Natural killer cell (primary cell): Measurements from ENCODE around the gene EOLA1. TPM values are rescaled to one million over a fixed set of nuclear protein-coding genes. Genes with fewer than 3 reads are reported as not detected.
"Not testable (repeated sequence)": the region's sequence is repeated elsewhere in the genome, so short reads cannot be mapped to it uniquely, and the experiment has no call there.

Experiments
- ATAC-seq, 3 donors: fragments of 150-1000 bp in 2 of 3; fragments of 200-7000 bp in 1 of 3; cut with Tn5 transposase; 1 replicate in 1 of 3; 2 replicates in 2 of 3; pipeline ENCODE4 v1.10.0; 2021; ENCODE audit warnings: mild to moderate bottlenecking in 2 of 3, moderate library complexity in 2 of 3
- DNase-seq, 2 donors: peaks; one replicate each; pipeline versions ENCODE4 v3.0.0 to v3.0.0-alpha.2; 2013 to 2021; ENCODE audit warnings: mixed read lengths in 1 of 2
- H3K27ac ChIP-seq: one replicate; pipeline ENCODE4 v1.5.1; 2013; ENCODE audit warnings: mild to moderate bottlenecking, low read length
- H3K27me3 ChIP-seq: one replicate; pipeline ENCODE4 v1.6.1; 2013; ENCODE audit warnings: low read length; ENCODE audit not compliant: control insufficient read depth, insufficient read depth
- H3K36me3 ChIP-seq: one replicate; pipeline ENCODE4 v1.6.1; 2013; ENCODE audit warnings: low read length; ENCODE audit not compliant: control insufficient read depth, insufficient read depth
- H3K4me1 ChIP-seq: one replicate; pipeline ENCODE4 v1.6.1; 2013; ENCODE audit warnings: low read length; ENCODE audit not compliant: control insufficient read depth, insufficient read depth
- H3K4me3 ChIP-seq: one replicate; pipeline ENCODE4 v1.5.1; 2013; ENCODE audit warnings: low read length
- H3K9me3 ChIP-seq: one replicate; pipeline ENCODE4 v1.6.1; 2013; ENCODE audit warnings: low read length; ENCODE audit not compliant: control insufficient read depth, insufficient read depth
- H3K27ac Mint-ChIP-seq, 2 donors: one replicate each; pipeline ENCODE4 v1.8.0; 2022; ENCODE audit warnings: mild to moderate bottlenecking in 2 of 2, mixed read lengths in 2 of 2, moderate library complexity in 1 of 2
- H3K27me3 Mint-ChIP-seq, 2 donors: one replicate each; pipeline ENCODE4 v1.8.0; 2022; ENCODE audit warnings: low read depth in 2 of 2, mixed read lengths in 2 of 2
- H3K36me3 Mint-ChIP-seq: one replicate; pipeline ENCODE4 v1.8.0; 2022; ENCODE audit warnings: mixed read lengths
- H3K4me1 Mint-ChIP-seq, 2 donors: one replicate each; pipeline ENCODE4 v1.8.0; 2022; ENCODE audit warnings: mixed read lengths in 2 of 2
- H3K4me3 Mint-ChIP-seq: one replicate; pipeline ENCODE4 v1.8.0; 2022; ENCODE audit warnings: mild to moderate bottlenecking, moderate library complexity, mixed read lengths
- H3K9me3 Mint-ChIP-seq, 2 donors: one replicate each; pipeline ENCODE4 v1.8.0; 2022; ENCODE audit warnings: mixed read lengths in 2 of 2
- CTCF ChIP-seq: fragments of 200-600 bp; IDR thresholded peaks from one replicate; pipeline ENCODE4 v1.8.0; 2022; ENCODE audit warnings: antibody characterized with exemption
- WGBS: methylation state at CpG from one replicate; pipeline ENCODE4 v1.1.7; 2013; ENCODE audit warnings: missing lambda C conversion rate; ENCODE audit not compliant: insufficient coverage; 5-methylcytosine and 5-hydroxymethylcytosine counted together
- intact Hi-C: fragments of 100-400 bp; cut with micrococcal nuclease; formaldehyde crosslinking; loops from one replicate; pipeline ENCODE4 v1.14.2; 2022
- total RNA-seq, 4 donors: library from RNA; stranded (reverse); fragments of 120-200 nt in 1 of 4; gene quantifications; one replicate each; pipeline versions ENCODE4 v1.2.3 to v1.2.4, GENCODE V29; 2013 to 2022

The EOLA1 gene
- total RNA-seq, 3 donors from 2014 or later (not counting 1 experiment from before 2014, with no cell fraction given): 26.4 to 37.6 (median 36.7) TPM

GRCh38 chrX:149497626-149498025 is 43.2 kb upstream of the EOLA1 start:
- H3K9me3 ChIP-seq: no peaks in the 10 kb centered on the region
- peak overlapping the region; percentile 21 for H3K4me3 Mint-ChIP-seq
- TF ChIP-seq CTCF: no peak
- H3K9me3 Mint-ChIP-seq: no peaks in the 10 kb centered on the region
- H3K36me3 ChIP-seq: peaks cover 91% of the 10 kb centered on the region
- no peak overlapping the region for H3K4me3 ChIP-seq
- no peak for DNase-seq
- peaks cover 29 to 35% of the 10 kb centered on the region in 2 donors for H3K4me1 Mint-ChIP-seq
- H3K27me3 Mint-ChIP-seq: no peaks in the 10 kb centered on the region
- WGBS: 100% methylated on average over 1 of the region's 2 CpGs
- peaks cover 23% of the 10 kb centered on the region for H3K4me1 ChIP-seq
- peak overlapping the region in 1 of 2 donors; percentile 27 for H3K27ac Mint-ChIP-seq
- no peak overlapping the region for H3K27ac ChIP-seq
- peaks cover 8% of the 10 kb centered on the region for H3K36me3 Mint-ChIP-seq
- intact Hi-C loops: no loop called here
- no peaks in the 10 kb centered on the region for H3K27me3 ChIP-seq
- ATAC-seq: no peak

- Histone ChIP-seq H3K27ac (no peak overlapping the region), H3K9me3 (no peaks in the 10 kb centered on the region), H3K4me1 (peaks cover 34% of the 10 kb centered on the region), H3K4me3 (no peak overlapping the region), H3K27me3 (no peaks in the 10 kb centered on the region), H3K36me3 (peaks cover 80% of the 10 kb centered on the region)
- TF ChIP-seq CTCF: no peak
- no CpG with 5 or more reads among the region's 4 CpGs for WGBS
- ATAC-seq (no peak), DNase-seq (no peak)
- Mint-ChIP-seq H3K36me3 (peaks cover 8% of the 10 kb centered on the region), H3K9me3 (no peaks in the 10 kb centered on the region), H3K4me1 (peaks cover 32 to 40% of the 10 kb centered on the region in 2 donors), H3K4me3 (no peak overlapping the region), H3K27ac (peak overlapping the region; percentile 26 to 42), H3K27me3 (no peaks in the 10 kb centered on the region)
- intact Hi-C loops: no loop called here
These were observed 42.0 kb upstream of the EOLA1 start for GRCh38 chrX:149498767-149499166.

- intact Hi-C loops: loop anchor here (10.0 kb wide), 3 partner anchors 325 to 1195 kb away; partner anchors contain the start of genes EOLA2 and MTMR1
- no peak for DNase-seq
- 47% methylated on average over 3 of the region's 5 CpGs for WGBS
These were observed 41.0 kb upstream of the EOLA1 start for GRCh38 chrX:149499766-149500165.

GRCh38 chrX:149502923-149503322 is 37.9 kb upstream of the EOLA1 start:
- intact Hi-C loops: loop anchor here (10.0 kb wide), 3 partner anchors 322 to 1192 kb away; partner anchors contain the start of genes EOLA2 and MTMR1
- Mint-ChIP-seq H3K4me1 (peaks cover 39 to 49% of the 10 kb centered on the region in 2 donors), H3K27me3 (peaks cover 0 to 10% of the 10 kb centered on the region in 2 donors), H3K4me3 (peak overlapping the region; percentile 60), H3K27ac (peak overlapping the region; percentile 92 to 99)
- H3K9me3 ChIP-seq, H3K4me3 ChIP-seq, H3K9me3 Mint-ChIP-seq, H3K27me3 ChIP-seq, H3K36me3 Mint-ChIP-seq: not testable (repeated sequence)
- H3K27ac ChIP-seq: peak overlapping the region; percentile 98
- peak; percentile 14 to 42 (median 27) for ATAC-seq
- DNase-seq: peak in 1 of 2 donors; percentile 42
- WGBS: 18% methylated on average over 2 of the region's 5 CpGs
- peaks cover 40% of the 10 kb centered on the region for H3K36me3 ChIP-seq
- peaks cover 48% of the 10 kb centered on the region for H3K4me1 ChIP-seq

More at GRCh38 chrX:149499766-149500165, 41.0 kb upstream of the EOLA1 start:
- Histone ChIP-seq H3K27me3 (no peaks in the 10 kb centered on the region), H3K4me1 (peaks cover 41% of the 10 kb centered on the region), H3K4me3 (no peak overlapping the region), H3K27ac (no peak overlapping the region), H3K9me3 (no peaks in the 10 kb centered on the region), H3K36me3 (peaks cover 70% of the 10 kb centered on the region)
- peak overlapping the region; percentile 92 to 99 for H3K27ac Mint-ChIP-seq
- no peak for TF ChIP-seq CTCF
- ATAC-seq: no peak
- H3K36me3 Mint-ChIP-seq: peaks cover 8% of the 10 kb centered on the region
- H3K4me1 Mint-ChIP-seq: peaks cover 32 to 50% of the 10 kb centered on the region in 2 donors
- H3K27me3 Mint-ChIP-seq: no peaks in the 10 kb centered on the region
- H3K4me3 Mint-ChIP-seq: peak overlapping the region; percentile 42
- H3K9me3 Mint-ChIP-seq: no peaks in the 10 kb centered on the region

- not testable (repeated sequence) for H3K9me3 Mint-ChIP-seq, H3K9me3 ChIP-seq, H3K27me3 ChIP-seq, H3K36me3 Mint-ChIP-seq
- Mint-ChIP-seq H3K27me3 (peaks cover 0 to 10% of the 10 kb centered on the region in 2 donors), H3K27ac (peak overlapping the region; percentile 92 to 99), H3K4me3 (peak overlapping the region; percentile 85), H3K4me1 (peaks cover 39 to 48% of the 10 kb centered on the region in 2 donors)
- peak; percentile 45 to 71 (median 56) for ATAC-seq
- Histone ChIP-seq H3K36me3 (peaks cover 35% of the 10 kb centered on the region), H3K4me1 (peaks cover 48% of the 10 kb centered on the region), H3K27ac (peak overlapping the region; percentile 98), H3K4me3 (peak overlapping the region; percentile 79)
- intact Hi-C loops: loop anchor here (10.0 kb wide), 3 partner anchors 321 to 1191 kb away; partner anchors contain the start of genes EOLA2 and MTMR1
- 0% methylated on average over 2 of the region's 10 CpGs for WGBS
- peak; percentile 47 to 86 for DNase-seq
These were observed 37.4 kb upstream of the EOLA1 start for GRCh38 chrX:149503446-149503845.
